ENCODE results near the gene COG2.

DNA sequence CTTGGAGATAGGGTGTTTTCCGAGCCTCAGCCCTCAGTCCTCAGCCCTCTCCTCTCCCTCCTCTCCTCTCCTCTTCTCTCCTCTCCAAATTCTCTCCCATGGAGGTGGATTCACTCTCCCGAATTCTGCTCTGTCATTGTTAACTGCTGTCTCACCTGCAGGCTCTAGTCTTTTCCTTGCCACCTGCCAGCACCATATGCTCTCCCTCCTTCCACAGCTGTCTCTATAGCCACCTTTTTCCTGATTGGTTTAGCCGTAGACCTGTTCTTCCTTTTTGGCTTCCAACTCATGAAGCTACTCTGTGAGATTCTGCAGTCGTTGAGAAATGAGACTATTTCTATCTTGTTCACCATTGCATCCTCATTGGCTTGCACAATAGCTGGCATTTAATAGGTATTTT is 19.7 kb downstream of the COG2 start:
- TF ChIP-seq CTCF (IDR thresholded peaks at IDR 0.05 in 4 of 5, conservative IDR thresholded peaks at IDR 0.05 in 1 of 5) (no peak), POLR2A (IDR thresholded peaks at IDR 0.05) (no peak)

Data from gastrocnemius medialis (tissue), 4 donors.